PFSK-1 (cell line): Measurements from ENCODE around the gene CHD6.

Source experiments
- FOXP2 ChIP-seq: optimal IDR thresholded peaks from 2 replicates; pipeline ENCODE3; 2011; ENCODE audit warnings: borderline replicate concordance, control low read depth, inconsistent platforms; ENCODE audit not compliant: insufficient read depth; ENCODE audit errors: extremely low read length, extremely low read depth
- POLR2AphosphoS5 ChIP-seq: IDR thresholded peaks from 2 replicates; pipeline ENCODE4 v1.6.1; 2012; ENCODE audit warnings: low read depth, mild to moderate bottlenecking, control low read depth, low read length, moderate library complexity
- SIN3A ChIP-seq: IDR thresholded peaks from 2 replicates; pipeline ENCODE4 v1.6.1; 2012; ENCODE audit warnings: mild to moderate bottlenecking, low read length, moderate library complexity, borderline replicate concordance; ENCODE audit not compliant: insufficient read depth
- TAF1 ChIP-seq: IDR thresholded peaks from 2 replicates; pipeline ENCODE4 v1.6.1; 2012; ENCODE audit warnings: low read length, control low read depth, borderline replicate concordance; ENCODE audit not compliant: insufficient read depth
- TF ChIP-seq, protein P1 (sequence below), 2 experiments: IDR thresholded peaks; 2 replicates each; pipeline versions ENCODE4 v1.6.1 to v1.8.0; 2011 to 2012; ENCODE audit warnings: low read depth in 2 of 2, low read length in 2 of 2, control low read depth in 1 of 2, inconsistent platforms in 1 of 2, mild to moderate bottlenecking in 1 of 2, moderate library complexity in 1 of 2; ENCODE audit not compliant: insufficient read depth in 1 of 2

CHD6 gene

GRCh38 chr20:41631826-41632225 lies 13.6 kb upstream of the CHD6 start:
- TF ChIP-seq TAF1 (no peak), FOXP2 (no peak), SIN3A (no peak), POLR2AphosphoS5 (no peak)
- TF ChIP-seq, protein P1, sequence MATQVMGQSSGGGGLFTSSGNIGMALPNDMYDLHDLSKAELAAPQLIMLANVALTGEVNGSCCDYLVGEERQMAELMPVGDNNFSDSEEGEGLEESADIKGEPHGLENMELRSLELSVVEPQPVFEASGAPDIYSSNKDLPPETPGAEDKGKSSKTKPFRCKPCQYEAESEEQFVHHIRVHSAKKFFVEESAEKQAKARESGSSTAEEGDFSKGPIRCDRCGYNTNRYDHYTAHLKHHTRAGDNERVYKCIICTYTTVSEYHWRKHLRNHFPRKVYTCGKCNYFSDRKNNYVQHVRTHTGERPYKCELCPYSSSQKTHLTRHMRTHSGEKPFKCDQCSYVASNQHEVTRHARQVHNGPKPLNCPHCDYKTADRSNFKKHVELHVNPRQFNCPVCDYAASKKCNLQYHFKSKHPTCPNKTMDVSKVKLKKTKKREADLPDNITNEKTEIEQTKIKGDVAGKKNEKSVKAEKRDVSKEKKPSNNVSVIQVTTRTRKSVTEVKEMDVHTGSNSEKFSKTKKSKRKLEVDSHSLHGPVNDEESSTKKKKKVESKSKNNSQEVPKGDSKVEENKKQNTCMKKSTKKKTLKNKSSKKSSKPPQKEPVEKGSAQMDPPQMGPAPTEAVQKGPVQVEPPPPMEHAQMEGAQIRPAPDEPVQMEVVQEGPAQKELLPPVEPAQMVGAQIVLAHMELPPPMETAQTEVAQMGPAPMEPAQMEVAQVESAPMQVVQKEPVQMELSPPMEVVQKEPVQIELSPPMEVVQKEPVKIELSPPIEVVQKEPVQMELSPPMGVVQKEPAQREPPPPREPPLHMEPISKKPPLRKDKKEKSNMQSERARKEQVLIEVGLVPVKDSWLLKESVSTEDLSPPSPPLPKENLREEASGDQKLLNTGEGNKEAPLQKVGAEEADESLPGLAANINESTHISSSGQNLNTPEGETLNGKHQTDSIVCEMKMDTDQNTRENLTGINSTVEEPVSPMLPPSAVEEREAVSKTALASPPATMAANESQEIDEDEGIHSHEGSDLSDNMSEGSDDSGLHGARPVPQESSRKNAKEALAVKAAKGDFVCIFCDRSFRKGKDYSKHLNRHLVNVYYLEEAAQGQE (IDR thresholded peaks at IDR 0.05; ENCODE audit: insufficient read depth in 1 of 2, low read depth in 2 of 2, low read length in 2 of 2), result no peak

- TF ChIP-seq, protein P1 (IDR thresholded peaks at IDR 0.05; ENCODE audit: insufficient read depth in 1 of 2, low read depth in 2 of 2, low read length in 2 of 2), result no peak
- TF ChIP-seq FOXP2, result no peak
- no peak for TF ChIP-seq POLR2AphosphoS5
- TF ChIP-seq TAF1, result no peak
- no peak for TF ChIP-seq SIN3A
Observed at GRCh38 chr20:41630846-41631245, 12.7 kb upstream of the CHD6 start.

- TF ChIP-seq FOXP2, result no peak
- TF ChIP-seq POLR2AphosphoS5, result no peak
- TF ChIP-seq TAF1, result no peak
- TF ChIP-seq, protein P1 (IDR thresholded peaks at IDR 0.05; ENCODE audit: insufficient read depth in 1 of 2, low read depth in 2 of 2, low read length in 2 of 2), result no peak
- no peak for TF ChIP-seq SIN3A
Observed at GRCh38 chr20:41627611-41628244, 9.6 kb upstream of the CHD6 start.

GRCh38 chr20:41627001-41627495 lies 8.9 kb upstream of the CHD6 start:
- TF ChIP-seq, protein P1 (IDR thresholded peaks at IDR 0.05; ENCODE audit: insufficient read depth in 1 of 2, low read depth in 2 of 2, low read length in 2 of 2), result no peak
- TF ChIP-seq TAF1, result no peak
- no peak for TF ChIP-seq SIN3A
- no peak for TF ChIP-seq POLR2AphosphoS5
- no peak for TF ChIP-seq FOXP2

GRCh38 chr20:41623625-41624375 lies 5.6 kb upstream of the CHD6 start:
- TF ChIP-seq POLR2AphosphoS5 (no peak), SIN3A (no peak), FOXP2 (no peak), TAF1 (no peak)
- TF ChIP-seq, protein P1 (IDR thresholded peaks at IDR 0.05; ENCODE audit: insufficient read depth in 1 of 2, low read depth in 2 of 2, low read length in 2 of 2), result no peak
